ENCODE data around the gene DBR1. TPM values are rescaled to one million over a fixed set of nuclear protein-coding genes. Genes with fewer than 3 reads are reported as not detected.

DBR1 gene, protein sequence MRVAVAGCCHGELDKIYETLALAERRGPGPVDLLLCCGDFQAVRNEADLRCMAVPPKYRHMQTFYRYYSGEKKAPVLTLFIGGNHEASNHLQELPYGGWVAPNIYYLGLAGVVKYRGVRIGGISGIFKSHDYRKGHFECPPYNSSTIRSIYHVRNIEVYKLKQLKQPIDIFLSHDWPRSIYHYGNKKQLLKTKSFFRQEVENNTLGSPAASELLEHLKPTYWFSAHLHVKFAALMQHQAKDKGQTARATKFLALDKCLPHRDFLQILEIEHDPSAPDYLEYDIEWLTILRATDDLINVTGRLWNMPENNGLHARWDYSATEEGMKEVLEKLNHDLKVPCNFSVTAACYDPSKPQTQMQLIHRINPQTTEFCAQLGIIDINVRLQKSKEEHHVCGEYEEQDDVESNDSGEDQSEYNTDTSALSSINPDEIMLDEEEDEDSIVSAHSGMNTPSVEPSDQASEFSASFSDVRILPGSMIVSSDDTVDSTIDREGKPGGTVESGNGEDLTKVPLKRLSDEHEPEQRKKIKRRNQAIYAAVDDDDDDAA
- total RNA-seq (2014; rRNA removed; shearing (Covaris generic)) (14.7 and 16.9 TPM in 2 replicates), polyA plus RNA-seq (2016; fragmentation: Nextera tagmentation; extraction: Ambion mirVana) (12.1 and 12.3 TPM in 2 replicates)

DNA sequence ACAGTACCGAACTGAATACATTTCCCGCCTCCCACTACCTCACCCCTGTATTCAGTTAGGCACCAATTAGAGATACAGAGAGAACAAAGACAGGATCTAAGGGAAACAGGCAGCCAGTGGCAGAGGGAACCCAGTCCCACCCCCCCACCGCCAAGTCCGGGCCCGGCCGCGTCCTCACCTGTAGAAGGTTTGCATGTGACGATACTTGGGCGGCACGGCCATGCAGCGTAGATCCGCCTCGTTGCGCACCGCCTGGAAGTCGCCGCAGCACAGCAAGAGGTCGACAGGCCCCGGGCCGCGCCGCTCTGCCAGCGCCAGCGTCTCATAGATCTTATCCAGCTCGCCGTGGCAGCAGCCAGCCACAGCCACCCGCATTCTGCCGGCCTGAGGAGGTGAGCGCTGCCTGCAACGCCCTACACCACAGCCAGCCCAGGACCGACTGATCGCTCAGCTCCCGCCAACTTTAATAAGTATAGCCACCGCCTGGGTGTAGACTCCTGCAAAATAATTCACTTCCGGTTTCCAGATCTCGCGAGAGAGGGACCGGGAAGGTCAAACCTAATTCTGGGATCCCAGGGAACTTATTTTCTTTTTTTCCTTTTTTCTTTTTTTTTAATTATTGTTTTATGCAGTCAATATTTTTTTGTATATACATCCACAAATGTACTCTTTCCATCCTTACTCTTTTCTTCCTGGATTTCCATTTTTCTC is at the start of gene DBR1:
TSS of gene DBR1 (minus strand) at position 501 of the 711 bp plus-strand sequence. CDS start at position 375, 126 bp downstream.
- Histone ChIP-seq H3K4me3 (peak within 1 kb of the TSS; percentile 82), H3K9ac (peak within 1 kb of the TSS; percentile 83), H3K4me1 (ENCODE audit: insufficient read depth) (no peaks in the 10 kb centered on the region), H3K36me3 (ENCODE audit: low read depth) (peaks cover 6% of the 10 kb centered on the region; the same call in 1 of the 2 replicates), H3K9me2 (ENCODE audit: insufficient read depth) (no peaks in the 10 kb centered on the region), H4K20me1 (ENCODE audit: insufficient read depth) (no peaks in the 10 kb centered on the region), H3F3A (ENCODE audit: insufficient read depth) (no peaks in the 10 kb centered on the region), H3K27me3 (replicated peaks; ENCODE audit: insufficient read depth) (no peaks in the 10 kb centered on the region), H3K79me2 (ENCODE audit: insufficient read depth) (peaks cover 41% of the 10 kb centered on the region), H3K27ac (peak within 1 kb of the TSS; percentile 48), H2AFZ (peak within 1 kb of the TSS; percentile 91), H3K9me3 (ENCODE audit: low read depth) (no peaks in the 10 kb centered on the region), H3K4me2 (ENCODE audit: unreplicated experiment) (peak within 1 kb of the TSS; percentile 85)
- WGBS, 2 experiments (ENCODE audit: low coverage in 1 of 2, low lambda C conversion rate in 2 of 2, missing lambda C conversion rate in 2 of 2): 1% methylated on average over 33 to 38 of the region's 38 CpGs
- in situ Hi-C loops (cut with MboI): no loop called here
- DNase-seq: peak; percentile 88
- TF ChIP-seq EZH2 (IDR thresholded peaks at IDR 0.05; ENCODE audit: insufficient read depth, poor library complexity, severe bottlenecking) (no peak), EZH2phosphoT487 (IDR thresholded peaks at IDR 0.05; ENCODE audit: insufficient read depth, low read depth) (no peak)

DNA sequence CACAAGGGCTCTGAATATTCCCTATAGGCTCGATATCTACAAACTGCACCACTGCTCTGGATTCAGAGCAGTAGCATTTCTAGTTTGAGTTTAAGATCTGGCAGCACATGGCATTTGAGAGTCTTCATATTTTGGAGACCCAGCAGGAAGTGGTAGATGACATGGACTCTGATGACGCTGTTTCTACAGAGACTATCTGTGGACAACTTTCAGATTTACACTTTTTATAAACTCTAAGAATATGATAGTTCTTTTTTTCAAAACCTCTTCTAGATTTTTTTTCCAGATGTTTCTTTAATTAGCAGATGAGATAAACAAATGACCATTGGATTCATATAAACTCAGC is 48.2 kb upstream of the DBR1 start:
- Histone ChIP-seq H3K36me3 (ENCODE audit: low read depth) (peaks cover 24% of the 10 kb centered on the region), H3K79me2 (ENCODE audit: insufficient read depth) (peaks cover 30% of the 10 kb centered on the region), H3K4me3 (no peak overlapping the region), H3K9ac (no peak overlapping the region), H3F3A (ENCODE audit: insufficient read depth) (no peaks in the 10 kb centered on the region), H3K27ac (no peak overlapping the region), H3K4me1 (ENCODE audit: insufficient read depth) (peaks cover 7% of the 10 kb centered on the region; the same call in 1 of the 2 replicates), H3K4me2 (ENCODE audit: unreplicated experiment) (no peak overlapping the region), H3K9me3 (ENCODE audit: low read depth) (no peaks in the 10 kb centered on the region), H4K20me1 (ENCODE audit: insufficient read depth) (no peaks in the 10 kb centered on the region), H2AFZ (no peak overlapping the region), H3K9me2 (ENCODE audit: insufficient read depth) (no peaks in the 10 kb centered on the region), H3K27me3 (replicated peaks; ENCODE audit: insufficient read depth) (no peaks in the 10 kb centered on the region)
- no peak for DNase-seq
- TF ChIP-seq EZH2 (IDR thresholded peaks at IDR 0.05; ENCODE audit: insufficient read depth, poor library complexity, severe bottlenecking): no peak
- no peak for TF ChIP-seq EZH2phosphoT487 (IDR thresholded peaks at IDR 0.05; ENCODE audit: insufficient read depth, low read depth)
- in situ Hi-C loops (cut with MboI): no loop called here
- 92 to 100% methylated on average over 2 of the region's 2 CpGs for WGBS, 2 experiments (ENCODE audit: low coverage in 1 of 2, low lambda C conversion rate in 2 of 2, missing lambda C conversion rate in 2 of 2)

DNA sequence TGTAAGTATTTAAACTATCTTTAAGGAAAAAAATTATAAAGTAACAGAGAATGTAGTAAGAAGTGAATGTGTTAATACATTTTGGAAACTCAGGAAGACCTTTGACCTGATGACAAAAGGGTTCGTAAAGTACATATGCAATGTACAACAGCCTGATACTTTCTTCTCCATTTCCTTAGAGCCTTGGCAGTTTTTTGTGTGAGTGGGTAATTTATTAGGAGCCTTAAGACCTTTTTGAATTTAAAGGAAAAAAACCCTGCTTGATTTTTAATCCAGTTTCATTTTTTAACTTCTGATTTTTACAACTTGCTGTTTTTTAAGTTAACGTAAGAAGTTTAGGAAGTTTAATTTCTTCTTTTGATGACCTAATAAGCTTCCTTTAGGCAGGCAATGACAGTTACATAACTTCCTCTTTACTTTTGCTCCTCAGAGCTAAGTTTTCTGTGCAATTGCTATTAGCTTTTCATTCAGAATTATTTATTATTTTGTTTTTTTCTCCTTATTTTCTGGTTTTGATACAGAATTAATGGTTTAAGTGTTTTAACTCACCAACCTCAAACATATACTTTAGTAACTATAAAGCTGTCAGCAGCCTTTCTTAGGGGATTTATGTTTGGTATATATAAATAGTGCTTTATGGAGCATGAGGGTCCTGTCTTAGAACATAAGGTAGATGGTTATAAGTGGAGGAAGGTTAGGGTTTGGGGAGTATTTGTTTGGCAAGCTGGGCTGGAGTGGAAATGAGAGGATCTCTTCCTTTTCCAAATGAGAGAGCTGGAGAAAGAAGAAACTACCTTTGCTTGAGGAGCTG is 47.6 kb upstream of the DBR1 start:
- Histone ChIP-seq H4K20me1 (ENCODE audit: insufficient read depth) (no peaks in the 10 kb centered on the region), H3K4me1 (ENCODE audit: insufficient read depth) (0 out of 2 replicates have a peak, but pooled peaks cover 1% of the 10 kb centered on the region), H3K4me2 (ENCODE audit: unreplicated experiment) (no peak overlapping the region), H3K36me3 (ENCODE audit: low read depth) (peaks cover 24% of the 10 kb centered on the region), H3K27me3 (replicated peaks; ENCODE audit: insufficient read depth) (no peaks in the 10 kb centered on the region), H3K9me2 (ENCODE audit: insufficient read depth) (no peaks in the 10 kb centered on the region), H2AFZ (no peak overlapping the region), H3K27ac (no peak overlapping the region), H3K4me3 (no peak overlapping the region), H3K79me2 (ENCODE audit: insufficient read depth) (peaks cover 35% of the 10 kb centered on the region), H3K9ac (no peak overlapping the region), H3K9me3 (ENCODE audit: low read depth) (no peaks in the 10 kb centered on the region), H3F3A (ENCODE audit: insufficient read depth) (no peaks in the 10 kb centered on the region)
- TF ChIP-seq EZH2phosphoT487 (IDR thresholded peaks at IDR 0.05; ENCODE audit: insufficient read depth, low read depth) (no peak), EZH2 (IDR thresholded peaks at IDR 0.05; ENCODE audit: insufficient read depth, poor library complexity, severe bottlenecking) (no peak)
- DNase-seq: no peak
- WGBS, 2 experiments (ENCODE audit: low coverage in 1 of 2, low lambda C conversion rate in 2 of 2, missing lambda C conversion rate in 2 of 2): 96 to 100% methylated on average over 2 of the region's 2 CpGs
- in situ Hi-C loops (cut with MboI): no loop called here

DNA sequence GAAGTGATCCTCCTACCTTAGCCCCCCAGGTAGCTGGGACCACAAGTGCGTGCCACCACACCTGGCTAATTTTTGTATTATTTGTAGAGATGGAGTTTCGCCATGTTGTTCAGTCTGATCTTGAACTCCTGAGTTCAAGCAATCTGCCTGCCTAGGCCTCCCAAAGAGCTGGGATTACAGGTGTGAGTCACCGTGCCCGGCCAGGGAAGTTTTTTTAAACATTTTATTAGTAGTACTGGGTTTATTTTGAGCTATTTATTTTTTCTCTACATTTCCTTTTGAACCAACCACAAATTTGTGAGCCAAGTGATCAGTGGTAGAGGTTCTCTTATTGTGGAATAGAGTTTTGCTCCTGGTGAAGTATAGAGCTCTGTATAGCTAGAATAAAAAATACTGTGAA is 46.1 kb upstream of the DBR1 start:
- WGBS, 2 experiments (ENCODE audit: low coverage in 1 of 2, low lambda C conversion rate in 2 of 2, missing lambda C conversion rate in 2 of 2): 90 to 92% methylated on average over 4 of the region's 4 CpGs
- Histone ChIP-seq H3K9me3 (ENCODE audit: low read depth) (no peaks in the 10 kb centered on the region), H4K20me1 (ENCODE audit: insufficient read depth) (0 out of 2 replicates have a peak, but pooled peaks cover 3% of the 10 kb centered on the region), H3K36me3 (ENCODE audit: low read depth) (peaks cover 25% of the 10 kb centered on the region), H3K4me3 (no peak overlapping the region), H3K9me2 (ENCODE audit: insufficient read depth) (no peaks in the 10 kb centered on the region), H3K27ac (no peak overlapping the region), H3K79me2 (ENCODE audit: insufficient read depth) (peaks cover 50% of the 10 kb centered on the region), H3F3A (ENCODE audit: insufficient read depth) (no peaks in the 10 kb centered on the region), H3K4me2 (ENCODE audit: unreplicated experiment) (no peak overlapping the region), H3K27me3 (replicated peaks; ENCODE audit: insufficient read depth) (no peaks in the 10 kb centered on the region), H3K9ac (no peak overlapping the region), H2AFZ (no peak overlapping the region), H3K4me1 (ENCODE audit: insufficient read depth) (no peaks in the 10 kb centered on the region)
- TF ChIP-seq EZH2 (IDR thresholded peaks at IDR 0.05; ENCODE audit: insufficient read depth, poor library complexity, severe bottlenecking) (no peak), EZH2phosphoT487 (IDR thresholded peaks at IDR 0.05; ENCODE audit: insufficient read depth, low read depth) (no peak)
- in situ Hi-C loops (cut with MboI): no loop called here
- DNase-seq: no peak
